Left lung (tissue), 10 donors: ENCODE data around the gene ACTL8. TPM values are rescaled to one million over a fixed set of nuclear protein-coding genes. Genes with fewer than 3 reads are reported as not detected.

Source experiments
- ATAC-seq: fragments of 200-7000 bp; cut with Tn5 transposase; one replicate; pipeline ENCODE4 v1.9.1; 2020; ENCODE audit warnings: moderate library complexity
- DNase-seq, 4 donors: peaks; one replicate each; pipeline ENCODE4 v3.0.0-alpha.2; 2013 to 2020
- H3K27ac ChIP-seq, 2 donors: fragments of 200-600 bp; sonication (generic) in 1 of 2; one replicate each; pipeline versions ENCODE4 v1.5.0 to v1.8.0; 2020 to 2021
- H3K27me3 ChIP-seq, 2 donors: fragments of 200-600 bp; sonication (generic) in 1 of 2; one replicate each; pipeline versions ENCODE4 v1.5.0 to v1.8.0; 2020 to 2021
- H3K36me3 ChIP-seq, 2 donors: fragments of 200-600 bp; sonication (generic) in 1 of 2; one replicate each; pipeline versions ENCODE4 v1.5.0 to v1.8.0; 2020 to 2021
- H3K4me1 ChIP-seq, 2 donors: fragments of 200-600 bp; one replicate each; pipeline ENCODE4 v1.8.0; 2021
- H3K4me3 ChIP-seq, 2 donors: fragments of 200-600 bp; sonication (generic) in 1 of 2; one replicate each; pipeline versions ENCODE4 v1.5.0 to v1.8.0; 2020 to 2021; ENCODE audit warnings: mild to moderate bottlenecking in 1 of 2
- H3K9me3 ChIP-seq, 2 donors: fragments of 200-600 bp; sonication (generic) in 1 of 2; one replicate each; pipeline versions ENCODE4 v1.5.0 to v1.8.0; 2020 to 2021
- intact Hi-C, 2 donors: fragments of 100-400 bp; cut with DNase I; formaldehyde crosslinking; loops; one replicate each; pipeline versions ENCODE4 v1.11.2 to v1.14.2; 2022
- polyA plus RNA-seq, 6 donors: library from polyadenylated mRNA; unstranded; fragments of 120-200 nt; gene quantifications; one replicate each; pipeline ENCODE4 v1.2.1, GENCODE V29; 2013; ENCODE audit not compliant: insufficient read length in 6 of 6
- total RNA-seq, 2 donors: library from RNA; stranded (reverse); fragmentation: NEBNext Ultra II Directional; extraction: Animal tissue kit (Norgen Biotek cat#: 25700); gene quantifications; one replicate each; pipeline ENCODE4 v1.2.1, GENCODE V29; 2021
- TF ChIP-seq, protein P1 (sequence below), 2 donors: fragments of 200-600 bp; sonication (generic) in 1 of 2; IDR thresholded peaks; one replicate each; pipeline versions ENCODE4 v1.5.0 to v1.8.0; 2021; ENCODE audit warnings: antibody characterized with exemption in 2 of 2
- donor health status: DM: no; HTN: yes; CAD: no.
- donor health status: DM: no; HTN: no; CAD: no.

ACTL8 gene
- total and polyA plus RNA-seq, 8 donors: not detected

DNA sequence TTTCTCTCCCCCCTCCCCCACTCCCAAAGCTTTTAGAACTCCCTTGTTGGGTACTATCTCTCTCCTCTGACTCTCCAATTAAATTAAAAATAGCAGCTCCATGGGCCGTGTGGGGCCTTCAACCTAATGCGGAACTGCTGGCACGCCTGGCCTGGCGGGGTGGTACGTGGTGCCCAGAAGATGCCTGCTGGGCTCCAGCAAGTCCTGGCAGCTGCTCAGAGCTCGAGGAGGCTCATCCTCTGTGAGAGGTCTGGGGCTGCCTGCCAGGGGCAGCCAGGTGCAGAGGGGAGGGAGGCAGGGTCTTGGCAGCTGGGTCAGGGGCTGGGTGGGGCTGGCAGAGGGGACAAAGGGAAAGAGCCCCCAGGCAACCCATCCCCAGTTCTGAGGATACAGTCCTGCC lies 74.4 kb downstream of the ACTL8 start:
- intact Hi-C loops: loop anchor here in 1 of 2 donors (10.0 kb wide), 1 partner anchor 165 kb away; no protein-coding TSS in a partner anchor
- Histone ChIP-seq H3K27ac (no peak overlapping the region), H3K4me3 (no peak overlapping the region), H3K27me3 (peaks cover 0 to 74% of the 10 kb centered on the region in 2 donors), H3K9me3 (no peaks in the 10 kb centered on the region), H3K4me1 (no peaks in the 10 kb centered on the region), H3K36me3 (no peaks in the 10 kb centered on the region)
- TF ChIP-seq, protein P1, sequence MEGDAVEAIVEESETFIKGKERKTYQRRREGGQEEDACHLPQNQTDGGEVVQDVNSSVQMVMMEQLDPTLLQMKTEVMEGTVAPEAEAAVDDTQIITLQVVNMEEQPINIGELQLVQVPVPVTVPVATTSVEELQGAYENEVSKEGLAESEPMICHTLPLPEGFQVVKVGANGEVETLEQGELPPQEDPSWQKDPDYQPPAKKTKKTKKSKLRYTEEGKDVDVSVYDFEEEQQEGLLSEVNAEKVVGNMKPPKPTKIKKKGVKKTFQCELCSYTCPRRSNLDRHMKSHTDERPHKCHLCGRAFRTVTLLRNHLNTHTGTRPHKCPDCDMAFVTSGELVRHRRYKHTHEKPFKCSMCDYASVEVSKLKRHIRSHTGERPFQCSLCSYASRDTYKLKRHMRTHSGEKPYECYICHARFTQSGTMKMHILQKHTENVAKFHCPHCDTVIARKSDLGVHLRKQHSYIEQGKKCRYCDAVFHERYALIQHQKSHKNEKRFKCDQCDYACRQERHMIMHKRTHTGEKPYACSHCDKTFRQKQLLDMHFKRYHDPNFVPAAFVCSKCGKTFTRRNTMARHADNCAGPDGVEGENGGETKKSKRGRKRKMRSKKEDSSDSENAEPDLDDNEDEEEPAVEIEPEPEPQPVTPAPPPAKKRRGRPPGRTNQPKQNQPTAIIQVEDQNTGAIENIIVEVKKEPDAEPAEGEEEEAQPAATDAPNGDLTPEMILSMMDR (IDR thresholded peaks at IDR 0.05): no peak
- ATAC-seq: no peak
- no peak for DNase-seq

DNA sequence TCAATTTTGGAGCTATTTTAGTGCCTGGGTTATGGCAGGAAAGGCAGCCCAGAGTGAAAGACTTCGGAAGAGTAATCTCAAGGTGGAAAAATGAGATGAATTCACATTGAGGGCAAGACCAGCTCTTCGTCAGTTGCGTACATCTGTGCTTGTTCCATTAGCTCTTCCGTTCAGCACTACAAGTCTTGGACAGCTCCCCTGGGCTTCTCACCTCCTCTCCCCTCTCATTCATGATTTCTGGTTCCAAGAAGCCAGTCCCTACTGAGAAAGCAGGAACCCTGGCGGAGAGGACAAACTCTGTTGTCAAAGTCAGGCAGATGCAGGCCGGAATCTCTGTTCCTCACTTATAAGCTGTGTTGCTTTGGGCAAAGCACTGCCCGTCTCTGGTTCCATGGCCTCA lies 76.5 kb downstream of the ACTL8 start:
- intact Hi-C loops: no loop called here
- peak in 2 of 4 donors; percentile 36 to 58 for DNase-seq
- no peak overlapping the region for H3K27ac ChIP-seq
- H3K36me3 ChIP-seq: no peaks in the 10 kb centered on the region
- H3K4me3 ChIP-seq: no peak overlapping the region
- no peaks in the 10 kb centered on the region for H3K4me1 ChIP-seq
- ATAC-seq: peak; percentile 47
- TF ChIP-seq, protein P1 (IDR thresholded peaks at IDR 0.05): no peak
- peaks cover 0 to 78% of the 10 kb centered on the region in 2 donors for H3K27me3 ChIP-seq
- H3K9me3 ChIP-seq: no peaks in the 10 kb centered on the region

DNA sequence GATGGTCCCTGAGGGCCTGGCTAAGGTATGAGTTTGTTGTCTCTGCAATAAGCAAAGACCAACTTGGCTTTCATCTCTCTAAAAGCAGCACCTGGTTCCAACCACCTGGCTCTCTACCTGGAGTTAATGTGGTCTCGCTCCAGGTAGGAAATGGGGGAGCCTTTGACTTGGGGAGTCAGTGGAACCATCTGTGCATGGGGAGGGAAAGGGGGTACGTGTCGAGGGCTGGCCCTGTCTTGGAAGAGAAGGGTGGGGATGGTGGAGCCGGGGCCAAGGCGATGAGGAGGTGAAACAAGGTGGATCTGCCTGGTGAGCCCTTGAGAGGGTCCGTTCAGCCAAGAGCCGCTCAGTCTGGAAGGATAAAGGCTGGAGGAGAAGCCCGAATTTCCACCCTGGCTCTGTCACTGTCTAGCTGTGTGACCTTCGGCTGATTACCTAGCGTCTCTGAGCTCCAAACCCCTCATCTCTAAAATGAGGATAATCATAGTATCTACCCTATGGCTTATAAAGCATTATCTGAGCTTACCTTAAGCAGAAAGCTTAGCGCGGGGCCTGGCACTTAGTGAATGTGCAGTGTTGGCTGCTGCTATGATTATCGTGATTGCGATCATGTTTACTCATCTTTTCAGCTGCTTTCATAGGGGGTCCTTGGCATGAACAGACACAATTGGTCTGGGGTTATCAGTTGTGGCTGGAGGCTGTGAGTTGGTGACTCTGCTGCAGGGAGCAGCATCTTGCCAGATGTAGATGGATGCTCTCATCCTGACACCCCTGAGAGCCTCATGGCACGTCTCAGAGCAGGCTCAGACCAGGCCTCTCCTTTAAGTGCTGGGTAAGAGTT lies 78.7 kb downstream of the ACTL8 start:
- Histone ChIP-seq H3K9me3 (no peaks in the 10 kb centered on the region), H3K27ac (no peak overlapping the region), H3K4me3 (no peak overlapping the region), H3K27me3 (peaks cover 0 to 77% of the 10 kb centered on the region in 2 donors), H3K4me1 (no peaks in the 10 kb centered on the region), H3K36me3 (no peaks in the 10 kb centered on the region)
- DNase-seq: no peak
- intact Hi-C loops: no loop called here
- ATAC-seq: no peak
- TF ChIP-seq, protein P1 (IDR thresholded peaks at IDR 0.05): no peak

DNA sequence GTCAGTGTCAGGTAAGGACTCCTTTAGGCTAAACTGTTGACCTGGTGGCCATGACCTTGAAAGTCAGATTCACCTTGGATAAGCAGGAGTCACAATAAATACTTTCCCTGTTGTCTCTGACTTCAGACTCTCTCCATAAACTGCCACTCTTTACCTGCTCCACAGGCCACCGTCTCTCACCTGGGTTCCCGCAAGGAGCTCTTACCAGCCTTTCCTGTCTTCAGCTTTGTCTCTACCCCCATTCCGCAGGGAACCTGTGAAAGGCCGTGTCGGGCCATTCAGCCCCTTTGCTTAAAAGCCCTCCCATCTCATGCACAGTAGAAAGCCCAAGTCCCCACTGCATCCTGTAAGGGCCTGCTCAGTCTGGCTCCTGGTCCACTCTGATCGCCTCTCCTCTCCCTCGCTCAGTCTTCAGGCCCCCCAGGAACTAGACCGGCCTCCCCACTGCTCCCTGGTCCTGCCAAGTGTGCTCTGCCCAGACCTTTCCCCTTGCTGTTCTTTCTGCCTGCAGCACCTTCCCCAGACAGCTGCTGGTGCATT lies 79.5 kb downstream of the ACTL8 start:
- Histone ChIP-seq H3K9me3 (no peaks in the 10 kb centered on the region), H3K4me3 (no peak overlapping the region), H3K27me3 (peaks cover 0 to 70% of the 10 kb centered on the region in 2 donors), H3K27ac (no peak overlapping the region), H3K36me3 (no peaks in the 10 kb centered on the region), H3K4me1 (no peaks in the 10 kb centered on the region)
- DNase-seq: no peak
- intact Hi-C loops: no loop called here
- TF ChIP-seq, protein P1 (IDR thresholded peaks at IDR 0.05): no peak
- no peak for ATAC-seq

DNA sequence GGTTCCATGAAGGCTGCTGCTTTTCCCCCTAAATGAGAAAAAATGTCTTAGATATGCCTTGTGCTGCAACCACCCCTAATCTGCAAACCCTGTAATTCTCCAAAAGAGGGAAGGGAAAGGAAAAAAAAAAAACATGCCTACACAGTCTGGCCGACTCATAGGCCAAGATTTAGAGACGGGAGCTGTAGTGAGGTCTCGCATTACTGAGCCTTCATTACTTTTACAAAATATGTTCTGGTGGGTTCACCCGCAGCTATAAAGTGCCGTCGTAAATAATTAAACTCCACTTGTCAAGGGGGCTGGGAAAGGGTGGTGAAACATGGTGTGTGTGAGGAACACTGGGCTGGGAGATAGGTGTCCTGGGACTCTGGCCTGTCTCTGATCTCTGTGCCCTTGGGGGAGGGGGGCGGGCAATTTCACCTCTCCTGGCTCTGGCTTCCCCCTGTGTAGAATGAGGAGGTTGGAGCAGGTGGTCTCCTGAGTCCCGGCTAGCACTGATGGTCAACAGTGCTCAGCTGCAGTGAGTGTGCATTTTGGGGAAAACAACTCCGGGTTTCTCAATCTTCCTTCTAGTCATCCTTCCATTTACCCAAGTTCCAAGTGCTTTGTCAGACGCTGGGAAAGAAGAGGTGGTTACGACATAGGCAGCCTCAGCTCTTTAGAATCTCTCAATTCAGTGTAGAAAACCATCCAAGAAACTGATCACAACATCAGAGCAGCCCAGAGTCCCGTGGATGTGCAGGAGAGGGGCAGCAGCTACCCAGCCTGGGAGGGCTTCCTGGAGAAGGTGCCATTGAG lies 82.3 kb downstream of the ACTL8 start:
- Histone ChIP-seq H3K36me3 (no peaks in the 10 kb centered on the region), H3K9me3 (no peaks in the 10 kb centered on the region), H3K4me3 (no peak overlapping the region), H3K4me1 (no peaks in the 10 kb centered on the region), H3K27ac (no peak overlapping the region), H3K27me3 (peaks cover 0 to 50% of the 10 kb centered on the region in 2 donors)
- intact Hi-C loops: no loop called here
- TF ChIP-seq, protein P1 (IDR thresholded peaks at IDR 0.05): no peak
- DNase-seq: no peak
- ATAC-seq: no peak
